Progenitor cell of endocrine pancreas (in vitro differentiated cells): Measurements from ENCODE around the gene C3orf85. TPM values are rescaled to one million over a fixed set of nuclear protein-coding genes. Genes with fewer than 3 reads are reported as not detected.

Experiments used
- DNase-seq: peaks from one replicate; pipeline ENCODE4 v3.0.0; 2021; ENCODE audit warnings: low spot score; ENCODE audit not compliant: unreplicated experiment
- H3K27ac Mint-ChIP-seq: 2 replicates; pipeline ENCODE4 v1.8.0; 2021; ENCODE audit warnings: mild to moderate bottlenecking, moderate library complexity, mixed read lengths
- H3K27me3 Mint-ChIP-seq: 2 replicates; pipeline ENCODE4 v1.8.0; 2021; ENCODE audit warnings: mixed read lengths
- H3K36me3 Mint-ChIP-seq: 2 replicates; pipeline ENCODE4 v1.8.0; 2022; ENCODE audit warnings: mixed read lengths; ENCODE audit not compliant: insufficient read depth
- H3K4me1 Mint-ChIP-seq: 2 replicates; pipeline ENCODE4 v1.8.0; 2021; ENCODE audit warnings: low read depth, mixed read lengths
- H3K4me3 Mint-ChIP-seq: 2 replicates; pipeline ENCODE4 v1.8.0; 2021; ENCODE audit warnings: low read depth, mild to moderate bottlenecking, moderate library complexity, mixed read lengths
- H3K9me3 Mint-ChIP-seq: 2 replicates; pipeline ENCODE4 v1.8.0; 2021; ENCODE audit warnings: low read depth, mixed read lengths
- CTCF ChIP-seq: fragments of 200-600 bp; sonication (generic); IDR thresholded peaks from one replicate; pipeline ENCODE4 v1.5.0; 2021; ENCODE audit warnings: antibody characterized with exemption, mild to moderate bottlenecking; ENCODE audit not compliant: unreplicated experiment
- total RNA-seq: library from RNA; stranded (reverse); gene quantifications from 2 replicates; pipeline ENCODE4 v1.2.1, GENCODE V29; 2021

Gene C3orf85
- total RNA-seq, 1 donor from 2014 or later = not detected

DNA sequence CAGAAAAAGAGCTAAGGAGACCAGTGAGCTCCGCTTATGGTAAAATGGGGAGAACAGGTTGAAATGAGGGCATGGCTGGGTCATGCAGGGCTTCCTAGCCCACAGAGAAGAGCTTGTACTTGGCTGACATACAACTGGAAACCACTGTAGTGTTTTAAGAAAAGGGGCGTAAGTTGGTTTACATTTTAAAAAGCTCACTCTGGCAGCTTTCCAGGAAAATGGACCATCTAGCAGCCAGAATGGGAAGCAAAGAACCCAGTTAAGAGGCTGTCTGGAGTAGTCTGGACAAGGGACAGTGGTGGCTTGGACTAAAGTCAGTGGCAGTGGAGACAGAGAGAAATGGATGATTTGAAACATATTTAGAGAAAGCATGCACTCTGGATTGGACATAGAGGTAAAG is 20.5 kb upstream of the C3orf85 start:
- Mint-ChIP-seq H3K27me3 (no peaks in the 10 kb centered on the region), H3K4me1 (peaks cover 2% of the 10 kb centered on the region), H3K9me3 (no peaks in the 10 kb centered on the region), H3K4me3 (no peak overlapping the region), H3K36me3 (no peaks in the 10 kb centered on the region), H3K27ac (no peak overlapping the region)
- DNase-seq = no peak
- no peak for TF ChIP-seq CTCF

DNA sequence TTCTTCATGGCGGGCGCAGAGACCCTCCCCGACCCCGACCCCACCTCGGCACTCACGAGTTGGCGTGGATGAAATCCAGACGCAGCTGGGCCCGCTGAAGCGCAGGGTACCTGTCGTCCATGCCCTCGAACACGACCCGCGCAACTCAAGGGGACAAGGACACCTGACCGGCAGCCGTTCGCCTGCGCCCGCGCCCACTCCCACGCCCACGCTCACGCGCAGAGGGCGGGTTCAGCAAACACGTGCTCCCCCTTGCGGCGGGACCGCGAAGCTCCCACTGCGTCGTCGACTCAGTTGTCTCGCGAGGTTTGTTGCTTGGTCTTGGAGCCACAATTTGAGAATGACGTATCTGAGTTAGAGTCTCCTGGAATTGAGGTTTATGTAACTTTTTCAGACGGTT is 18.6 kb upstream of the C3orf85 start, which contains the start of gene MORC1:
MORC1 (minus strand) TSS at position 196 of the 400 bp plus-strand sequence; CDS start at position 121, 75 bp downstream.
- H3K36me3 Mint-ChIP-seq = peaks cover 4% of the 10 kb centered on the region
- TF ChIP-seq CTCF = no peak
- no peaks in the 10 kb centered on the region for H3K27me3 Mint-ChIP-seq
- no peak within 1 kb of the TSS for H3K4me3 Mint-ChIP-seq
- DNase-seq = no peak
- no peak within 1 kb of the TSS for H3K27ac Mint-ChIP-seq
- peaks cover 6% of the 10 kb centered on the region for H3K9me3 Mint-ChIP-seq
- H3K4me1 Mint-ChIP-seq = peaks cover 2% of the 10 kb centered on the region

GRCh38 chr3:109118584-109118983 is 17.9 kb upstream of the C3orf85 start:
- Mint-ChIP-seq H3K27ac (no peak overlapping the region), H3K4me1 (peaks cover 2% of the 10 kb centered on the region), H3K27me3 (no peaks in the 10 kb centered on the region), H3K9me3 (peaks cover 7% of the 10 kb centered on the region), H3K4me3 (no peak overlapping the region), H3K36me3 (peaks cover 5% of the 10 kb centered on the region)
- no peak for TF ChIP-seq CTCF
- DNase-seq = no peak

DNA sequence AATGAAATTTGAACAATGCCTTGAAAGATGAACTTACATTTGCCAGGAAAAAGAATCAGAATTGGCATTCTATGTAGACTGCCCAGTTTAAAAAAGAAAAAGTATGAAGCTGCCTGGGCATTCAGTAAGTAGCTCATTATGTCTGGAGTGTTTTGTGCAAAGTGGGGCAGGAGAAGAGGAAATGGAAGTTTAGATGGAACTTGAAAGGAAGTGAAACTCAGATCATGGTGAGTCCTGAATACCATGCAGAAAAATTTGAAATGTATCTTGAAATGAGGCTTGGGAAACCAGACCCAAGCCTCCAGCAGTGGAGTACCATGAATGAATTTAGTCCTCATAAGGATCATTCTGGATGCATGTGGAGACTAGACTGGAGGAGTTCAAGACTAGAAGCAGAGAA is 13.8 kb upstream of the C3orf85 start:
- Mint-ChIP-seq H3K4me1 (peaks cover 14% of the 10 kb centered on the region), H3K4me3 (no peak overlapping the region), H3K27ac (no peak overlapping the region), H3K27me3 (no peaks in the 10 kb centered on the region), H3K36me3 (peaks cover 6% of the 10 kb centered on the region), H3K9me3 (peaks cover 7% of the 10 kb centered on the region)
- no peak for DNase-seq
- no peak for TF ChIP-seq CTCF

GRCh38 chr3:109125902-109126301 is 10.6 kb upstream of the C3orf85 start:
- Mint-ChIP-seq H3K36me3 (peaks cover 6% of the 10 kb centered on the region), H3K27me3 (no peaks in the 10 kb centered on the region), H3K4me1 (peaks cover 14% of the 10 kb centered on the region), H3K4me3 (no peak overlapping the region), H3K27ac (no peak overlapping the region), H3K9me3 (peaks cover 11% of the 10 kb centered on the region)
- no peak for DNase-seq
- TF ChIP-seq CTCF = no peak
